Measurements from ENCODE around the gene ZNF652.

DNA sequence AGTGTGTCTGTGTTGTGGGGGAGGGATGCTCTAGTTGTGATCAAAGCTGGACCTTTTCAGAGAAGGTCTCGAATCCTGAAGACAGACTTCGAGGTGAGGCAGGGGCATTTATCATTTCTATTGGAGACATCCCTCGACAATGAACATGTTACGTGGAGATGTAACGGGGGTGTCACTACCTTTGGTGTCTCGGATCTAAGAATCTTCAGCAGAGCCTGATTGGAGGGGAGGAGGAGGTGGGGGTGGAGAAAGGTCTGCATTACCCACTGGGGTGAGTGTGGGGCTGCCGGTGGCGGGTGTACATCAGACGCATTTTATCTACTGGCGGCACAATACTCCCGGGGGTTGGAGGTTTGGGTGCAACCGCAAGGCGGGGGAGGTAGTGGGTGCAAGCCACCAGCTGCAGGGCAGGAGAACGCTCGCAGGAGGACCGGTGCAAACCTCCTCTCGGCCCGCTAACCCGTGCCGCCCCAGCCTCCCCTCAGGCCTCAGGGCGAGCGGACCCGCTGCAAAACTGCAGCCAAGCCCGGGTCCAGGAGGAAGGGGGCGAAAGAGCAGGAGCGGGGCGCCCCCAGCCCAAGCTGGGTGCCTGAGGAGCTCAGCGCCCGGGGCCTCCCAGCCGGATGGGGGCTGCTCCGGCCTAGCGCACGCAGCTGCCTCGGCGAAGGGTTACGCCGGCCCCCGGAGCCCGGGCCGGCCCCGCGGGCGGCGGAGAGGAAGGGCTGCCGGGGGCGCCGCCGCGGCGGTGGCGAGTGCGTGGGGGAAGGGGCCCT lies 735 bp downstream of the ZNF652 start:
- peak; percentile 63 for TF ChIP-seq POLR2A (IDR thresholded peaks at IDR 0.05; ENCODE audit: low read length)
- no peak for TF ChIP-seq GATA1 (IDR thresholded peaks at IDR 0.05; ENCODE audit: low read depth, low read length)
